Natural killer cell treated with Interleukin-12 subunit alpha and Interleukin-12 subunit beta and Interleukin-15 and Interleukin-18, amount 100 ng/mL, for 72 hours (primary cell): ENCODE results near the gene RPL22. TPM values are rescaled to one million over a fixed set of nuclear protein-coding genes. Genes with fewer than 3 reads are reported as not detected.

ENCODE experiments used
- ATAC-seq, 2 donors: fragments of 150-1000 bp; cut with Tn5 transposase in 1 of 2; sonication (Bioruptor Pico), chemical (Tn5 transposase) in 1 of 2; 2 replicates each; pipeline ENCODE4 v1.10.0; 2021
- DNase-seq: peaks from one replicate; pipeline ENCODE4 v3.0.0; 2022; ENCODE audit warnings: low spot score
- H3K27ac Mint-ChIP-seq, 2 donors: 1 replicate in 1 of 2; 2 replicates in 1 of 2; pipeline ENCODE4 v1.8.0; 2022; ENCODE audit warnings: mixed read lengths in 2 of 2, mild to moderate bottlenecking in 1 of 2, moderate library complexity in 1 of 2
- H3K27me3 Mint-ChIP-seq, 2 donors: 1 replicate in 1 of 2; 2 replicates in 1 of 2; pipeline ENCODE4 v1.8.0; 2022; ENCODE audit warnings: mixed read lengths in 2 of 2
- H3K36me3 Mint-ChIP-seq: one replicate; pipeline ENCODE4 v1.8.0; 2022; ENCODE audit warnings: mixed read lengths
- H3K4me1 Mint-ChIP-seq, 2 donors: 1 replicate in 1 of 2; 2 replicates in 1 of 2; pipeline ENCODE4 v1.8.0; 2022; ENCODE audit warnings: low read depth in 2 of 2, mixed read lengths in 2 of 2, mild to moderate bottlenecking in 1 of 2
- H3K4me3 Mint-ChIP-seq: one replicate; pipeline ENCODE4 v1.8.0; 2022; ENCODE audit warnings: mixed read lengths
- H3K9me3 Mint-ChIP-seq: 2 replicates; pipeline ENCODE4 v1.8.0; 2022; ENCODE audit warnings: mixed read lengths
- total RNA-seq, 2 donors: library from RNA; stranded (reverse); gene quantifications; one replicate each; pipeline ENCODE4 v1.2.3, GENCODE V29; 2022

Gene RPL22
- total RNA-seq, 2 donors from 2014 or later = 209 to 355 TPM

- Mint-ChIP-seq H3K9me3 (no peaks in the 10 kb centered on the region), H3K4me1 (peaks cover 0 to 7% of the 10 kb centered on the region in 2 donors), H3K4me3 (no peak overlapping the region), H3K27me3 (peaks cover 17 to 21% of the 10 kb centered on the region in 2 donors), H3K27ac (no peak overlapping the region), H3K36me3 (no peaks in the 10 kb centered on the region)
- ATAC-seq = no peak
- DNase-seq = no peak
These were observed 41.9 kb upstream of the RPL22 start for GRCh38 chr1:6241107-6241886.

GRCh38 chr1:6239950-6240768, 40.8 kb upstream of the RPL22 start:
- DNase-seq = no peak
- H3K9me3 Mint-ChIP-seq = no peaks in the 10 kb centered on the region
- no peak overlapping the region for H3K27ac Mint-ChIP-seq
- ATAC-seq = no peak
- H3K4me3 Mint-ChIP-seq = no peak overlapping the region
- peaks cover 0 to 7% of the 10 kb centered on the region in 2 donors for H3K4me1 Mint-ChIP-seq
- peaks cover 17 to 21% of the 10 kb centered on the region in 2 donors for H3K27me3 Mint-ChIP-seq
- H3K36me3 Mint-ChIP-seq = no peaks in the 10 kb centered on the region

GRCh38 chr1:6239213-6239752, 39.9 kb upstream of the RPL22 start:
- Mint-ChIP-seq H3K9me3 (no peaks in the 10 kb centered on the region), H3K4me3 (no peak overlapping the region), H3K27ac (no peak overlapping the region), H3K4me1 (peaks cover 7 to 10% of the 10 kb centered on the region in 2 donors), H3K36me3 (no peaks in the 10 kb centered on the region), H3K27me3 (peaks cover 17 to 21% of the 10 kb centered on the region in 2 donors)
- ATAC-seq (no peak), DNase-seq (no peak)

GRCh38 chr1:6237093-6237492, 37.7 kb upstream of the RPL22 start:
- peaks cover 16 to 17% of the 10 kb centered on the region in 2 donors for H3K27me3 Mint-ChIP-seq
- no peak for ATAC-seq
- peaks cover 5% of the 10 kb centered on the region for H3K36me3 Mint-ChIP-seq
- DNase-seq = no peak
- no peaks in the 10 kb centered on the region for H3K9me3 Mint-ChIP-seq
- H3K27ac Mint-ChIP-seq = no peak overlapping the region
- peaks cover 12 to 18% of the 10 kb centered on the region in 2 donors for H3K4me1 Mint-ChIP-seq
- peak overlapping the region; percentile 27 for H3K4me3 Mint-ChIP-seq

- peaks cover 11 to 12% of the 10 kb centered on the region in 2 donors for H3K4me1 Mint-ChIP-seq
- peak overlapping the region; percentile 61 to 80 for H3K27ac Mint-ChIP-seq
- peaks cover 5% of the 10 kb centered on the region for H3K36me3 Mint-ChIP-seq
- peak overlapping the region; percentile 89 for H3K4me3 Mint-ChIP-seq
- no peak for DNase-seq
- peaks cover 8 to 10% of the 10 kb centered on the region in 2 donors for H3K27me3 Mint-ChIP-seq
- no peaks in the 10 kb centered on the region for H3K9me3 Mint-ChIP-seq
- peak in 1 of 2 donors; percentile 45 for ATAC-seq
These were observed 35.9 kb upstream of the RPL22 start for GRCh38 chr1:6235296-6235677.

DNA sequence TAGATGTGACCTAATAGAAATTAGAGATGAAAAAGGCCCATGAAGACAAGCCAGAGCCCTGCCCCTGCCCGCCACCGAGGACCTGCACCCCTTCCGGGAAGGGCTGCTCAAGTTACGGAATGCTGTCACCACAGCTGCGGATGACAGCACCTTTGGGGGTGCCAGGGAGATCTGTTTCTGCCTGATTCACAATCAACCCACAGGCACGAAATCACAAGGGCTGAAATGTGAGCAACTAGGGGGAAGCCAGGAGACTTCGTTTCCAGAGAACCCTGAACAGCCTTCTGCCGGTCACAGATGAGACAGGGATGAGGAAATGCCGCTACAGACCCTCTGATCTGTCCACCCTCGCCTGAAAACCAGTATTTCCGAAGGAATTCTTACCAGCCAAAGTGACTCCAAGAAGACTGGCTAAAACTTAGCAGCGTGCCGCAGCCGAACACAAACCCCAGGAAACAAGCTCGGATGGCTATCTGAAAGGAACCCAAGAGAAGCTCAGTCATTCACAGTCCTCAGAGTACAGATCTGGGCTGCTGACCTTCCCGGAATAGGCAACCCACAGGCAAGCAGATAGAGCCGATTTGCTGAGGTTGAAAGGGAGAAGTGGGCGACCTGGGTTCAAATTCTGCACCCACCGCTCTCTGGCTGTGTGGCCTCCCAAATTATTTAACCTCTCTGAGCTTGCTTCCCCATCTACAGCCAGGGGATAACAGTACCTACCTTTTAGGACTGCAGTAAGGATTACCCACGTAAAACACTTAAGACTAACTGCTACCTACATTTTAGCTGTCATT, 35.3 kb upstream of the RPL22 start:
- peaks cover 5% of the 10 kb centered on the region for H3K36me3 Mint-ChIP-seq
- no peak for ATAC-seq
- no peaks in the 10 kb centered on the region for H3K9me3 Mint-ChIP-seq
- H3K4me3 Mint-ChIP-seq = peak overlapping the region; percentile 89
- H3K27me3 Mint-ChIP-seq = peaks cover 7 to 8% of the 10 kb centered on the region in 2 donors
- H3K27ac Mint-ChIP-seq = peak overlapping the region; percentile 61 to 80
- H3K4me1 Mint-ChIP-seq = peaks cover 11 to 12% of the 10 kb centered on the region in 2 donors
- no peak for DNase-seq

- peaks cover 5% of the 10 kb centered on the region for H3K36me3 Mint-ChIP-seq
- H3K27ac Mint-ChIP-seq = no peak overlapping the region
- no peak for ATAC-seq
- H3K4me3 Mint-ChIP-seq = peak overlapping the region; percentile 38
- peaks cover 11 to 12% of the 10 kb centered on the region in 2 donors for H3K4me1 Mint-ChIP-seq
- no peak for DNase-seq
- no peaks in the 10 kb centered on the region for H3K9me3 Mint-ChIP-seq
- H3K27me3 Mint-ChIP-seq = no peaks in the 10 kb centered on the region
These were observed 34.0 kb upstream of the RPL22 start for GRCh38 chr1:6233376-6233775.

- no peak for ATAC-seq
- Mint-ChIP-seq H3K36me3 (peaks cover 15% of the 10 kb centered on the region), H3K27ac (no peak overlapping the region)
These were observed 26.3 kb upstream of the RPL22 start for GRCh38 chr1:6225651-6226050.

DNA sequence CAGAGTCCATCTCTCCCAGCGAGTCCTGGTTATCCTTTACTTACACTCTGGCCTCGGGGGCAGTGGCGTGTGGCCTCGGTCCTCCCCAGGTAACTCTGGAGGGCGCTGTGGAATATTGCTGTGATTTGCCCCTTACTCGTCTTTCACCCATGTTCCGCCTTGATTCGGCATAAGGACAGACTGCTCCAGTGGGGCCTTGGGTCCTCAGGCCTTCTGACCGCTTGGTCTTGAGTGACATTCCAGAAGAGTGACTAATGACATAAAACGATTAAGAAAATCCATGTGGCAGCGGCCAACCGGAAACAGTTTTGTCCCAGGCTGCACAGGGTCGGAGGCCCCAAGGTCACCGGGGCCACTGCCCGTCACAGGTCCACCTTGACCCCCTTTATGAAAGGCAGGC, 25.3 kb upstream of the RPL22 start:
- ATAC-seq (no peak), DNase-seq (no peak)
- Mint-ChIP-seq H3K9me3 (no peaks in the 10 kb centered on the region), H3K36me3 (peaks cover 15% of the 10 kb centered on the region), H3K4me1 (peaks cover 0 to 8% of the 10 kb centered on the region in 2 donors), H3K27me3 (no peaks in the 10 kb centered on the region), H3K4me3 (no peak overlapping the region), H3K27ac (no peak overlapping the region)

More at GRCh38 chr1:6225651-6226050, 26.3 kb upstream of the RPL22 start:
- H3K9me3 Mint-ChIP-seq = no peaks in the 10 kb centered on the region
- no peaks in the 10 kb centered on the region for H3K27me3 Mint-ChIP-seq
- H3K4me1 Mint-ChIP-seq = peaks cover 0 to 8% of the 10 kb centered on the region in 2 donors
- DNase-seq = no peak
- H3K4me3 Mint-ChIP-seq = no peak overlapping the region

DNA sequence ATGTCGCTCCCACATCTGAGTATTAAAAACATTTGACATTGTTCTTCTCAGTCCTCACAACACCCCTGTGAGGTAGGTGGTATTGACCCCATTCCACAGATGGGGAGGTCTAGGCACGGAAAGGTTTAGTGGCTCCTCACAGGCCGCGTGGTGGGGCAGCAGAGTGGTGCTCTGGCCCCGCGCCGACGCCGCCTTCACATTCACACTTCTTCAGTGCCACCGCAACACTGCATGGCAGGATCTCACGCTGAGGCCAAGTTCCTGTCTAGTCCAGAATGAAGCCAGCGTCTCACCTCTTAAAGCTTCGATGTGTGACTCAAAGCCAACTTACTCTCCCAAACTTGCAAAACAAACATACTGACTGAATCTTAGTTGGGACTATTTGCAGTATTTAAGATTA, 24.2 kb upstream of the RPL22 start:
- DNase-seq (no peak), ATAC-seq (no peak)
- H3K27ac Mint-ChIP-seq = no peak overlapping the region

DNA sequence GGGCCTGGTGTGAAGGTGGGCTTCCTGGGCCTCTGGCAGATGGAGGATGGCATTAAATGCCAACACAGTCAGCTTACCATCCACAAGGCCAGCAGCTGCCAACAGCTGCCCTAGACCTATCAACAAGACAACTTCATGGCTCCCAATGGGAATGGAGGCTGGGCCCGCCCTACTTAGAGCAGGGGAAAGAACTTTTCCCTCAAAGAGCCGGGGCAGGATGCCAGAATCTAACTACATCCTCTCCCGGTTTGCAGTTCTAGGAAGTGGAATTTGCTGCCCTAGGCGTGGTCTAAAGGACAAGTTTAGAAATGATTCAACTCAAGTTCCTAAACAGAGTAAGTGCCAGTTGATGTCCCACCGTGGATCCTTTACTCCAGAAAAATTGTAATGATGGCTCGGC, 23.2 kb upstream of the RPL22 start:
- Mint-ChIP-seq H3K27ac (no peak overlapping the region), H3K36me3 (peaks cover 15% of the 10 kb centered on the region), H3K9me3 (no peaks in the 10 kb centered on the region), H3K27me3 (peaks cover 0 to 2% of the 10 kb centered on the region in 2 donors), H3K4me1 (peaks cover 0 to 8% of the 10 kb centered on the region in 2 donors), H3K4me3 (no peak overlapping the region)
- no peak for ATAC-seq
- DNase-seq = no peak

More for the DNA sequence above, 24.2 kb upstream of the RPL22 start:
- Mint-ChIP-seq H3K27me3 (no peaks in the 10 kb centered on the region), H3K9me3 (no peaks in the 10 kb centered on the region), H3K36me3 (peaks cover 15% of the 10 kb centered on the region), H3K4me1 (peaks cover 0 to 8% of the 10 kb centered on the region in 2 donors), H3K4me3 (no peak overlapping the region)

DNA sequence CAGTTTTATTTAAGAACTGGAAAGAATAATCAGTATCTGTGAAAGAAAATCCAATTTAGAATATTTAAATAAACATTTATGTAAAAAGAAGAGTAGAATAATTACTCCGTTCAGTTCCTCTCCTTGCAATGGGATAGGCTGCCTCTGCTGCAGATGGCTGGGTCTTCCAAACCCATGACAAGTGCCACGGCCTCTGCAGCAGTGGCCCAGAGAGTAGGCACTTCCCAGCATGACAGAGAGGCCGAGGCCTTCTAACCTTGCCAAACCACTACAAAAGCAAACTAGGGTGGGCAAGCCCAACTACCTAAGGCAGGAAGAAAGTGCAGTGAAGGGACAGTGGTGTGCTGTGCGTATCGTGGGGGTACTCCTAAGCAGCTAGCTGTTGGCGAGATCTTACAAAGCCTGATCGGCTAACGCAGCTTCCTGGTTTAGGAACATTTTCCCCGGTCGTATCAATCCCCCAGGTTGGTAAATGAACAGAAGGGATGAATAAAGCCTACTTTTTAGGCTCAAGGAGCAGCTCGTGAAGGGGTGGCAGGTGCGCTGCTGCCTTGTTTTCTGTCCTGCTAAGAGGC, 21.9 kb upstream of the RPL22 start:
- no peak overlapping the region for H3K4me3 Mint-ChIP-seq
- peaks cover 0 to 4% of the 10 kb centered on the region in 2 donors for H3K27me3 Mint-ChIP-seq
- H3K9me3 Mint-ChIP-seq = no peaks in the 10 kb centered on the region
- peaks cover 11% of the 10 kb centered on the region for H3K36me3 Mint-ChIP-seq
- ATAC-seq (no peak), DNase-seq (no peak)
- H3K4me1 Mint-ChIP-seq = peaks cover 0 to 6% of the 10 kb centered on the region in 2 donors
- no peak overlapping the region for H3K27ac Mint-ChIP-seq

DNA sequence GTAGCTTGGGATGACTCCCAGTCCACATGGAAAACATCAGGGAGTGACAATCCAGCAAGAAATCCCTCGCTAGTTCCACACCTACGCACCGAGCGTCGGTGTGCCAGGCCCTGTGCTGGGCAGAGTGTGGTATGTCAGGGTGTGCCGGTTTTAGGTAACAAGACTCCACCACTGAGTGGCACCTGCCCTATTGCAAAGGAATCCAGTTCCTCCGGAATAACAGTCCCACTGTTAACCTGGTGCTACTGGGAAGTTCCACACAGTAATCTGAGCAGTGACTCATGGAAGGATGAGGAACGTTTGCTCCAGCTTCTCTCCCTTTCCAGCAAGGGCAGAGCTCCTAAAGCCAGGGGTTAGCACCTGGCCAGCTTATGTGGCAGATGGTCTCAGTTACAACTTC, 20.8 kb upstream of the RPL22 start:
- peaks cover 11% of the 10 kb centered on the region for H3K36me3 Mint-ChIP-seq
- H3K27ac Mint-ChIP-seq = no peak overlapping the region
- DNase-seq = no peak
- ATAC-seq = no peak
- H3K4me1 Mint-ChIP-seq = no peaks in the 10 kb centered on the region
- no peaks in the 10 kb centered on the region for H3K9me3 Mint-ChIP-seq
- H3K27me3 Mint-ChIP-seq = peaks cover 0 to 10% of the 10 kb centered on the region in 2 donors
- H3K4me3 Mint-ChIP-seq = no peak overlapping the region
